Effector memory CD4-positive, alpha-beta T cell (primary cell): ENCODE data around the gene SKIL.

Experiments used
- DNase-seq, 3 donors: peaks; one replicate each; pipeline ENCODE4 v3.0.0-alpha.2; 2020
- H3K27ac ChIP-seq: 2 replicates; pipeline ENCODE4 v1.7.0; 2013; ENCODE audit warnings: mild to moderate bottlenecking, low read length, moderate library complexity; ENCODE audit not compliant: insufficient read depth, poor library complexity, severe bottlenecking
- H3K27me3 ChIP-seq: replicated peaks from 2 replicates; pipeline ENCODE4 v1.7.0; 2013; ENCODE audit warnings: mild to moderate bottlenecking, low read length; ENCODE audit not compliant: insufficient read depth, control insufficient read depth, poor library complexity, severe bottlenecking
- H3K36me3 ChIP-seq: 2 replicates; pipeline ENCODE4 v1.7.0; 2013; ENCODE audit warnings: mild to moderate bottlenecking, low read length, moderate library complexity; ENCODE audit not compliant: control insufficient read depth, insufficient read depth
- H3K4me1 ChIP-seq: 2 replicates; pipeline ENCODE4 v1.7.0; 2013; ENCODE audit warnings: low read length, mild to moderate bottlenecking; ENCODE audit not compliant: control insufficient read depth, insufficient read depth, poor library complexity, severe bottlenecking
- H3K4me3 ChIP-seq: 2 replicates; pipeline ENCODE4 v1.7.0; 2013; ENCODE audit warnings: low read length, low read depth, mild to moderate bottlenecking; ENCODE audit not compliant: insufficient read depth, poor library complexity, severe bottlenecking
- H3K9me3 ChIP-seq: 2 replicates; pipeline ENCODE4 v1.7.0; 2013; ENCODE audit warnings: mild to moderate bottlenecking, low read length, moderate library complexity; ENCODE audit not compliant: control insufficient read depth

Gene SKIL

DNA sequence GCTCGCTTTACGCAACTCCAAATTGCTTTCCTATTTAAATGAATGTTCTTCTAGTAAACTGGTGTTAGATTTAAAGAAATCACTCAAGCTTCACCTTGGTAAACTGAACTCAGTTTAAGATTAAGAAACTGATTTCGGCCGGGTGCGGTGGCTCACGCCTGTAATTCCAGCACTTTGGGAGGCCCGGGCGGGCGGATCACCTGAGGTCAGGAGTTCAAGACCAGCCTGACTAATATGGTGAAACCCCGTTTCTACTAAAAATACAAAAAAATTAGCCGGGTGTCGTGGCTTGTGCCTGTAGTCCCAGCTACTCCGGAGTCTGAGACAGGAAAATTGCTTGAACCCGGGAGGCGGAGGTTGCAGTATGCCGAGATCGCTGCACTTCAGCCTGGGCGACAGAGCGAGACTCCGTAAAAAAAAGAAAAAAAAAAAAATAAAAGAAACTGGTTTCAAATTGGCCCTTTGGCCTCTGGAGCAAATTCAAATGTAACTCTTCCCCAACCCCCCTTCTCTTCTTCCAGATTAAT is 1.7 kb downstream of the SKIL start:
- H3K4me3 ChIP-seq = no peak overlapping the region
- no peaks in the 10 kb centered on the region for H3K36me3 ChIP-seq
- no peaks in the 10 kb centered on the region for H3K27me3 ChIP-seq
- no peak for DNase-seq
- no peak overlapping the region for H3K27ac ChIP-seq
- peaks cover 17% of the 10 kb centered on the region for H3K4me1 ChIP-seq
- no peaks in the 10 kb centered on the region for H3K9me3 ChIP-seq

DNA sequence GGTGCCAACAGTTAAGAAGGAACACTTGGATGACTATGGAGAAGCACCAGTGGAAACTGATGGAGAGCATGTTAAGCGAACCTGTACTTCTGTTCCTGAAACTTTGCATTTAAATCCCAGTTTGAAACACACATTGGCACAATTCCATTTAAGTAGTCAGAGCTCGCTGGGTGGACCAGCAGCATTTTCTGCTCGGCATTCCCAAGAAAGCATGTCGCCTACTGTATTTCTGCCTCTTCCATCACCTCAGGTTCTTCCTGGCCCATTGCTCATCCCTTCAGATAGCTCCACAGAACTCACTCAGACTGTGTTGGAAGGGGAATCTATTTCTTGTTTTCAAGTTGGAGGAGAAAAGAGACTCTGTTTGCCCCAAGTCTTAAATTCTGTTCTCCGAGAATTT is 3.0 kb downstream of the SKIL start:
- Histone ChIP-seq H3K9me3 (no peaks in the 10 kb centered on the region), H3K4me3 (no peak overlapping the region)

GRCh38 chr3:170360916-170361315 is 3.4 kb downstream of the SKIL start:
- Histone ChIP-seq H3K9me3 (no peaks in the 10 kb centered on the region), H3K27me3 (no peaks in the 10 kb centered on the region), H3K4me3 (no peak overlapping the region), H3K27ac (no peak overlapping the region), H3K36me3 (no peaks in the 10 kb centered on the region), H3K4me1 (peaks cover 15% of the 10 kb centered on the region)
- DNase-seq = no peak

More for the DNA sequence above, 3.0 kb downstream of the SKIL start:
- Histone ChIP-seq H3K4me1 (peaks cover 17% of the 10 kb centered on the region), H3K27ac (no peak overlapping the region), H3K27me3 (no peaks in the 10 kb centered on the region), H3K36me3 (no peaks in the 10 kb centered on the region)
- no peak for DNase-seq

GRCh38 chr3:170361711-170362110 is 4.2 kb downstream of the SKIL start:
- Histone ChIP-seq H3K36me3 (no peaks in the 10 kb centered on the region), H3K27me3 (no peaks in the 10 kb centered on the region), H3K4me1 (peaks cover 8% of the 10 kb centered on the region), H3K4me3 (no peak overlapping the region), H3K9me3 (no peaks in the 10 kb centered on the region), H3K27ac (no peak overlapping the region)
- no peak for DNase-seq

- Histone ChIP-seq H3K36me3 (no peaks in the 10 kb centered on the region), H3K9me3 (no peaks in the 10 kb centered on the region), H3K27me3 (no peaks in the 10 kb centered on the region), H3K27ac (no peak overlapping the region), H3K4me1 (peaks cover 5% of the 10 kb centered on the region), H3K4me3 (no peak overlapping the region)
- DNase-seq = no peak
These were observed 6.0 kb downstream of the SKIL start for GRCh38 chr3:170363471-170363994.

- Histone ChIP-seq H3K36me3 (no peaks in the 10 kb centered on the region), H3K4me1 (peaks cover 2% of the 10 kb centered on the region), H3K9me3 (no peaks in the 10 kb centered on the region), H3K4me3 (no peak overlapping the region), H3K27me3 (no peaks in the 10 kb centered on the region), H3K27ac (no peak overlapping the region)
- no peak for DNase-seq
These were observed 7.5 kb downstream of the SKIL start for GRCh38 chr3:170364965-170365364.

- no peaks in the 10 kb centered on the region for H3K9me3 ChIP-seq
- no peaks in the 10 kb centered on the region for H3K36me3 ChIP-seq
- peaks cover 2% of the 10 kb centered on the region for H3K4me1 ChIP-seq
- no peak for DNase-seq
- no peak overlapping the region for H3K27ac ChIP-seq
- H3K4me3 ChIP-seq = no peak overlapping the region
- no peaks in the 10 kb centered on the region for H3K27me3 ChIP-seq
These were observed 10.3 kb downstream of the SKIL start for GRCh38 chr3:170367797-170368196.

GRCh38 chr3:170368921-170369320 is 11.4 kb downstream of the SKIL start:
- Histone ChIP-seq H3K36me3 (no peaks in the 10 kb centered on the region), H3K27me3 (no peaks in the 10 kb centered on the region), H3K4me1 (peaks cover 2% of the 10 kb centered on the region), H3K9me3 (no peaks in the 10 kb centered on the region), H3K4me3 (no peak overlapping the region), H3K27ac (no peak overlapping the region)
- DNase-seq = no peak

GRCh38 chr3:170372190-170372879 is 14.8 kb downstream of the SKIL start:
- no peaks in the 10 kb centered on the region for H3K36me3 ChIP-seq
- no peaks in the 10 kb centered on the region for H3K9me3 ChIP-seq
- H3K4me1 ChIP-seq = peaks cover 2% of the 10 kb centered on the region
- H3K27me3 ChIP-seq = no peaks in the 10 kb centered on the region
- H3K27ac ChIP-seq = no peak overlapping the region
- DNase-seq = no peak
- H3K4me3 ChIP-seq = no peak overlapping the region

DNA sequence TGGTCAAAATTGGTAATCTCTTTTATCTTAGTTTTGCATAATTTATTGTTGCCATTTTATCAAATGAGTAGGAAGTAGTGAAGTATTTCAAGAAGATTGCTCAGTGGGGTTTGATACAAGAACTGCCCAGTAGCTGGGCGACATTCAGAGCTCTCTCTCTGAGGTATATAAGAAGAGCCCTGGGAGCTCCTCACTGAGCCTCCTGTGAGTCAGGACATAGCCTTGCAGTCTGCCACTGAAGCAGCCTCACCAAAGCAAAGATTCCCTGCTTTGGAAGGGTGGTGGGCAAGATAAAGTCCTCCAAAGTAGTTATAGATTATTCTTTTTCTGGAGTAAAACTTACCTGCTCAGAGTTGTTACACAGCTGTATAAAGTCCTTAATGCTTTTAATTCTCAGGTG is 26.1 kb downstream of the SKIL start:
- no peaks in the 10 kb centered on the region for H3K9me3 ChIP-seq
- no peak for DNase-seq
- H3K4me1 ChIP-seq = no peaks in the 10 kb centered on the region
- H3K27me3 ChIP-seq = no peaks in the 10 kb centered on the region
- no peak overlapping the region for H3K27ac ChIP-seq
- peaks cover 20% of the 10 kb centered on the region for H3K36me3 ChIP-seq
- no peak overlapping the region for H3K4me3 ChIP-seq
